Motor neuron (in vitro differentiated cells): ENCODE results near the gene G3BP1. TPM values are rescaled to one million over a fixed set of nuclear protein-coding genes. Genes with fewer than 3 reads are reported as not detected.
A peak's percentile ranks its signal among the peaks of the same experiment; 100 is the strongest.
"Not testable (repeated sequence)": the region's sequence is repeated elsewhere in the genome, so short reads cannot be mapped to it uniquely, and the experiment has no call there.

Source experiments
- ATAC-seq, 8 experiments: fragments of 200-7000 bp; cut with Tn5 transposase; replicated peaks in 6 of 8; 2 replicates each; pipeline ENCODE4 v1.8.0; 2021; ENCODE audit warnings: mild to moderate bottlenecking in 8 of 8, moderate library complexity in 8 of 8
- H3K27ac ChIP-seq, 2 donors: fragments of 250-450 bp; sonication (Bioruptor Pico); 2 replicates each; pipeline ENCODE4 v1.9.0; 2021; ENCODE audit warnings: antibody characterized with exemption in 2 of 2, mild to moderate bottlenecking in 2 of 2, moderate library complexity in 1 of 2
- H3K4me1 ChIP-seq, 2 donors: fragments of 250-450 bp; sonication (Bioruptor Pico); replicated peaks in 1 of 2; 2 replicates each; pipeline ENCODE4 v1.6.1; 2021; ENCODE audit warnings: antibody characterized with exemption in 2 of 2, mild to moderate bottlenecking in 2 of 2, moderate library complexity in 1 of 2
- H3K4me3 ChIP-seq, 5 donors: fragments of 250-450 bp; sonication (Bioruptor Pico); 2 replicates each; pipeline ENCODE4 v1.9.0; 2021; ENCODE audit warnings: antibody characterized with exemption in 5 of 5, mild to moderate bottlenecking in 5 of 5, moderate library complexity in 4 of 5
- WGBS, 10 experiments: fragments of 450-650 bp; shearing (Covaris generic); methylation state at CpG; one replicate each; pipeline ENCODE4 v1.0.0; 2022; 5-methylcytosine and 5-hydroxymethylcytosine counted together
- in situ Hi-C, 9 experiments: fragments of 400-800 bp; cut with MboI; loops; one replicate each; pipeline ENCODE4 v1.15.0; 2021; ENCODE audit warnings: low sequenced_read_pairs in 9 of 9, low pct_unique_long_range_greater_than_20kb in 2 of 9; ENCODE audit not compliant: unreplicated experiment in 9 of 9
- total RNA-seq, 8 experiments: library from RNA; unstranded; fragments of 300-600 nt; gene quantifications; 2 replicates each; pipeline versions ENCODE4 v1.2.3 to v1.2.4, GENCODE V29; 2022

G3BP1 gene
- total RNA-seq = 100 to 1,000 TPM in 4 of 8 experiments, 10 to 100 TPM in 4; 54.3 to 186 (median 112) TPM

GRCh38 chr5:151771259-151772028, at the start of gene G3BP1:
Gene G3BP1 (plus strand): TSS chr5:151771954. CDS start chr5:151786621, 14,667 bp downstream.
- peaks cover 11 to 16% of the 10 kb centered on the region in 2 donors for H3K4me1 ChIP-seq
- H3K27ac ChIP-seq = peak within 1 kb of the TSS; percentile 85 to 96
- peak within 1 kb of the TSS; percentile 55 to 67 (median 64) for H3K4me3 ChIP-seq
- WGBS, 10 experiments = 0 to 3% (median 1%) methylated on average over 1 to 17 of the region's 49 CpGs; no CpG with 5 or more reads in 2 of the 10 experiments
- in situ Hi-C loops = no loop called here
- peak; percentile 75 to 88 (median 85) for ATAC-seq

- no peak for ATAC-seq
- in situ Hi-C loops = no loop called here
- Histone ChIP-seq H3K4me3 (no peak overlapping the region), H3K27ac (no peak overlapping the region), H3K4me1 (peaks cover 0 to 8% of the 10 kb centered on the region in 2 donors)
These were observed 49.2 kb upstream of the G3BP1 start for GRCh38 chr5:151722546-151722945.

GRCh38 chr5:151724360-151724759, 47.4 kb upstream of the G3BP1 start:
- WGBS, 10 experiments = 38 to 100% (median 100%) methylated on average over 1 to 2 of the region's 2 CpGs; no CpG with 5 or more reads in 5 of the 10 experiments
- in situ Hi-C loops = no loop called here
- H3K4me1 ChIP-seq = peaks cover 0 to 8% of the 10 kb centered on the region in 2 donors
- H3K4me3 ChIP-seq = no peak overlapping the region
- no peak overlapping the region for H3K27ac ChIP-seq
- no peak for ATAC-seq

- H3K4me3 ChIP-seq, H3K27ac ChIP-seq, H3K4me1 ChIP-seq, ATAC-seq, in situ Hi-C loops: not testable (repeated sequence)
- WGBS, 10 experiments = 25 to 100% (median 72%) methylated on average over 1 to 5 of the region's 5 CpGs; no CpG with 5 or more reads in 2 of the 10 experiments
These were observed 42.2 kb upstream of the G3BP1 start for GRCh38 chr5:151729597-151729996.

GRCh38 chr5:151730381-151730780, 41.4 kb upstream of the G3BP1 start:
- 60 to 100% (median 89%) methylated on average over 1 to 7 of the region's 7 CpGs for WGBS, 10 experiments
- ATAC-seq = no peak
- H3K4me3 ChIP-seq = no peak overlapping the region
- peaks cover 0 to 8% of the 10 kb centered on the region in 2 donors for H3K4me1 ChIP-seq
- H3K27ac ChIP-seq = no peak overlapping the region
- in situ Hi-C loops = no loop called here

- in situ Hi-C loops = no loop called here
- 0 to 100% (median 95%) methylated on average over 1 to 9 of the region's 9 CpGs; no CpG with 5 or more reads in 1 of the 10 experiments for WGBS, 10 experiments
- Histone ChIP-seq H3K4me3 (no peak overlapping the region), H3K4me1 (no peaks in the 10 kb centered on the region), H3K27ac (no peak overlapping the region)
- ATAC-seq = peak in 3 of 8 experiments; percentile 67 to 89 (median 82)
These were observed 38.2 kb upstream of the G3BP1 start for GRCh38 chr5:151733358-151734063.

- WGBS, 10 experiments = 50 to 100% (median 92%) methylated on average over 2 to 3 of the region's 3 CpGs; no CpG with 5 or more reads in 5 of the 10 experiments
- in situ Hi-C loops = no loop called here
- H3K4me1 ChIP-seq = no peaks in the 10 kb centered on the region
- H3K27ac ChIP-seq = no peak overlapping the region
- H3K4me3 ChIP-seq = no peak overlapping the region
- ATAC-seq = no peak
These were observed 37.7 kb upstream of the G3BP1 start for GRCh38 chr5:151734064-151734408.

- in situ Hi-C loops = no loop called here
- WGBS, 10 experiments = 80 to 100% (median 82%) methylated on average over 1 of the region's 1 CpG; no CpG with 5 or more reads in 6 of the 10 experiments
These were observed 36.1 kb upstream of the G3BP1 start for GRCh38 chr5:151735646-151736045.

GRCh38 chr5:151737431-151737830, 34.3 kb upstream of the G3BP1 start:
- in situ Hi-C loops = no loop called here
- ATAC-seq = no peak
- 33 to 100% (median 80%) methylated on average over 1 to 2 of the region's 3 CpGs; no CpG with 5 or more reads in 2 of the 10 experiments for WGBS, 10 experiments
- H3K4me3 ChIP-seq = no peak overlapping the region
- peaks cover 5 to 8% of the 10 kb centered on the region in 2 donors for H3K4me1 ChIP-seq
- H3K27ac ChIP-seq = no peak overlapping the region

More at GRCh38 chr5:151735646-151736045, 36.1 kb upstream of the G3BP1 start:
- no peak overlapping the region for H3K27ac ChIP-seq
- no peak overlapping the region for H3K4me3 ChIP-seq
- H3K4me1 ChIP-seq = peaks cover 5 to 6% of the 10 kb centered on the region in 2 donors
- ATAC-seq = no peak

- in situ Hi-C loops = no loop called here
- peaks cover 5 to 8% of the 10 kb centered on the region in 2 donors for H3K4me1 ChIP-seq
- 18 to 92% (median 52%) methylated on average over 3 to 6 of the region's 9 CpGs; no CpG with 5 or more reads in 1 of the 10 experiments for WGBS, 10 experiments
- H3K27ac ChIP-seq = no peak overlapping the region
- H3K4me3 ChIP-seq = no peak overlapping the region
- no peak for ATAC-seq
These were observed 33.5 kb upstream of the G3BP1 start for GRCh38 chr5:151738125-151738848.

- H3K4me1 ChIP-seq = peaks cover 5 to 8% of the 10 kb centered on the region in 2 donors
- in situ Hi-C loops = no loop called here
- H3K4me3 ChIP-seq = no peak overlapping the region
- ATAC-seq = no peak
- H3K27ac ChIP-seq = no peak overlapping the region
- WGBS, 10 experiments = 100% methylated on average over 1 of the region's 2 CpGs; no CpG with 5 or more reads in 9 of the 10 experiments
These were observed 32.4 kb upstream of the G3BP1 start for GRCh38 chr5:151739395-151739794.

GRCh38 chr5:151739939-151740335, 31.8 kb upstream of the G3BP1 start:
- peak in 6 of 8 experiments; percentile 14 to 73 (median 35) for ATAC-seq
- in situ Hi-C loops = loop anchor here in 3 of 9 experiments (5.0 to 10.0 kb wide), 2 partner anchors 75 to 83 kb away; no protein-coding TSS in a partner anchor
- H3K4me1 ChIP-seq = peaks cover 5 to 8% of the 10 kb centered on the region in 2 donors
- no peak overlapping the region for H3K27ac ChIP-seq
- H3K4me3 ChIP-seq = no peak overlapping the region
- WGBS, 10 experiments = 0 to 50% (median 16%) methylated on average over 1 to 3 of the region's 4 CpGs; no CpG with 5 or more reads in 6 of the 10 experiments
